ENCODE data around the gene ANKRD36C.
"Not testable (repeated sequence)": the region's sequence is repeated elsewhere in the genome, so short reads cannot be mapped to it uniquely, and the experiment has no call there.

The ANKRD36C gene

GRCh38 chr2:95991351-95992094, at the start of gene ANKRD36C:
Gene ANKRD36C, minus strand, starts transcription at chr2:95991824. Its CDS starts 116 bp downstream, at chr2:95991708.
- DNase-seq, result not testable (repeated sequence)

GRCh38 chr2:96035554-96035953, 43.9 kb upstream of the ANKRD36C start:
- not testable (repeated sequence) for DNase-seq

GRCh38 chr2:96034792-96035191, 43.2 kb upstream of the ANKRD36C start, which contains the start of gene GPAT2:
Gene GPAT2, minus strand, starts transcription at chr2:96034916. Its CDS starts 2,557 bp downstream, at chr2:96032359.
- not testable (repeated sequence) for DNase-seq

- not testable (repeated sequence) for DNase-seq
Observed at GRCh38 chr2:96033997-96034396, 42.4 kb upstream of the ANKRD36C start.

- not testable (repeated sequence) for DNase-seq
Observed at GRCh38 chr2:96027725-96028325, 36.2 kb upstream of the ANKRD36C start.

GRCh38 chr2:96025755-96026154, 34.1 kb upstream of the ANKRD36C start:
- DNase-seq, result not testable (repeated sequence)

GRCh38 chr2:96025194-96025492, 33.5 kb upstream of the ANKRD36C start:
- DNase-seq, result no peak

GRCh38 chr2:96024336-96025193, 32.9 kb upstream of the ANKRD36C start:
- DNase-seq, result no peak

GRCh38 chr2:96023701-96024100, 32.1 kb upstream of the ANKRD36C start:
- DNase-seq, result not testable (repeated sequence)

GRCh38 chr2:96022701-96023447, 31.2 kb upstream of the ANKRD36C start:
- DNase-seq, result not testable (repeated sequence)

- not testable (repeated sequence) for DNase-seq
Observed at GRCh38 chr2:96022126-96022525, 30.5 kb upstream of the ANKRD36C start.

- not testable (repeated sequence) for DNase-seq
Observed at GRCh38 chr2:96021142-96021541, 29.5 kb upstream of the ANKRD36C start.

GRCh38 chr2:96019909-96020590, 28.4 kb upstream of the ANKRD36C start:
- DNase-seq, result not testable (repeated sequence)

GRCh38 chr2:96016321-96016720, 24.7 kb upstream of the ANKRD36C start:
- DNase-seq, result not testable (repeated sequence)

GRCh38 chr2:96012792-96013264, 21.2 kb upstream of the ANKRD36C start:
- DNase-seq, result not testable (repeated sequence)

- not testable (repeated sequence) for DNase-seq
Observed at GRCh38 chr2:96012086-96012791, 20.6 kb upstream of the ANKRD36C start.

GRCh38 chr2:96011129-96011455, 19.5 kb upstream of the ANKRD36C start:
- DNase-seq, result not testable (repeated sequence)

- DNase-seq, result not testable (repeated sequence)
Observed at GRCh38 chr2:96010320-96011128, 18.9 kb upstream of the ANKRD36C start.

GRCh38 chr2:96009833-96010232, 18.2 kb upstream of the ANKRD36C start:
- DNase-seq, result not testable (repeated sequence)

GRCh38 chr2:96008051-96008450, 16.4 kb upstream of the ANKRD36C start:
- DNase-seq, result not testable (repeated sequence)
